IMR-90 (cell line): ENCODE measurements around the gene C10orf67. TPM values are rescaled to one million over a fixed set of nuclear protein-coding genes. Genes with fewer than 3 reads are reported as not detected.

Source experiments
- ATAC-seq: fragments of 200-7000 bp; cut with Tn5 transposase; 2 replicates; pipeline ENCODE4 v1.9.1; 2020; ENCODE audit warnings: low read depth, mild to moderate bottlenecking, moderate library complexity
- BruUV-seq: library from RNA; stranded (reverse); fragments of 400-500 nt; replicated peaks from 2 replicates; lab custom pipeline; 2021; lab: Mats Ljungman, UMichigan
- CTCF ChIA-PET: fragments of 300-600 bp; formaldehyde crosslinking; extraction: SDS; loops from one replicate; lab custom pipeline; 2021; ENCODE audit warnings: antibody characterized with exemption; lab: Yijun Ruan, JAX
- POLR2A ChIA-PET: fragments of 300-600 bp; sonication (Branson Sonifier 250); formaldehyde crosslinking; loops from one replicate; lab custom pipeline; 2022; ENCODE audit warnings: antibody characterized with exemption; ENCODE audit not compliant: unreplicated experiment; lab: Charles Lee
- DNase-seq: peaks from one replicate; pipeline ENCODE4 v3.0.0; 2013
- H2AFZ ChIP-seq: replicated peaks from 2 replicates; pipeline ENCODE3; 2013; ENCODE audit warnings: low read length, mild to moderate bottlenecking; ENCODE audit not compliant: poor library complexity
- H2AK5ac ChIP-seq: 2 replicates; pipeline ENCODE4 v1.6.1; 2013; ENCODE audit warnings: low read depth, low read length, inconsistent platforms
- H2AK9ac ChIP-seq: replicated peaks from 2 replicates; pipeline ENCODE3; 2013; ENCODE audit warnings: mild to moderate bottlenecking, low read depth, low read length, moderate library complexity; ENCODE audit not compliant: poor library complexity
- H2BK120ac ChIP-seq: 2 replicates; pipeline ENCODE4 v1.6.1; 2013; ENCODE audit warnings: low read depth, low read length, inconsistent platforms
- H2BK15ac ChIP-seq: 3 replicates; pipeline ENCODE4 v1.6.1; 2013; ENCODE audit warnings: low read depth, low read length, inconsistent platforms
- H2BK20ac ChIP-seq: 2 replicates; pipeline ENCODE4 v1.6.1; 2013; ENCODE audit warnings: low read depth, mild to moderate bottlenecking, inconsistent platforms, low read length, moderate library complexity
- H2BK5ac ChIP-seq: 2 replicates; pipeline ENCODE4 v1.6.1; 2013; ENCODE audit warnings: mild to moderate bottlenecking, low read depth, low read length, inconsistent platforms; ENCODE audit not compliant: poor library complexity, severe bottlenecking
- H3K14ac ChIP-seq: replicated peaks from 2 replicates; pipeline ENCODE4 v1.6.1; 2013; ENCODE audit warnings: low read depth, low read length, inconsistent platforms
- H3K18ac ChIP-seq: 2 replicates; pipeline ENCODE4 v1.6.1; 2013; ENCODE audit warnings: low read depth, low read length, control low read depth
- H3K23ac ChIP-seq: 2 replicates; pipeline ENCODE4 v1.6.1; 2013; ENCODE audit warnings: low read depth, low read length, inconsistent platforms
- H3K27ac ChIP-seq: 2 replicates; pipeline ENCODE4 v1.5.1; 2013; ENCODE audit warnings: mild to moderate bottlenecking, control low read depth, low read length; ENCODE audit not compliant: insufficient read depth
- H3K27me3 ChIP-seq: 2 replicates; pipeline ENCODE4 v1.6.1; 2013; ENCODE audit warnings: low read length; ENCODE audit not compliant: control insufficient read depth, insufficient read depth
- H3K36me3 ChIP-seq: 2 replicates; pipeline ENCODE4 v1.6.1; 2013; ENCODE audit warnings: low read length, mixed read lengths; ENCODE audit not compliant: control insufficient read depth, insufficient read depth
- H3K4ac ChIP-seq: 2 replicates; pipeline ENCODE4 v1.6.1; 2013; ENCODE audit warnings: low read depth, low read length, inconsistent platforms
- H3K4me1 ChIP-seq: 2 replicates; pipeline ENCODE4 v1.6.1; 2013; ENCODE audit warnings: low read length, mixed read lengths; ENCODE audit not compliant: control insufficient read depth, insufficient read depth
- H3K4me2 ChIP-seq: 2 replicates; pipeline ENCODE4 v1.6.1; 2013; ENCODE audit warnings: low read depth, mild to moderate bottlenecking, control low read depth, low read length, moderate library complexity
- H3K4me3 ChIP-seq: 2 replicates; pipeline ENCODE4 v1.5.1; 2013; ENCODE audit warnings: low read depth, mild to moderate bottlenecking, control low read depth, low read length, moderate library complexity; ENCODE audit not compliant: insufficient read depth
- H3K56ac ChIP-seq: 2 replicates; pipeline ENCODE4 v1.6.1; 2013; ENCODE audit warnings: low read length, inconsistent platforms; ENCODE audit not compliant: insufficient read depth; ENCODE audit errors: extremely low read depth
- H3K79me1 ChIP-seq, 2 experiments: 2 replicates each; pipeline ENCODE4 v1.6.1; 2013; ENCODE audit warnings: low read length in 2 of 2, inconsistent platforms in 1 of 2, low read depth in 1 of 2
- H3K9ac ChIP-seq: 2 replicates; pipeline ENCODE4 v1.6.1; 2013; ENCODE audit warnings: low read depth, low read length, control low read depth
- H3K9me1 ChIP-seq: 2 replicates; pipeline ENCODE4 v1.6.1; 2013; ENCODE audit warnings: low read length, inconsistent platforms; ENCODE audit not compliant: insufficient read depth
- H3K9me3 ChIP-seq: 2 replicates; pipeline ENCODE4 v1.6.1; 2013; ENCODE audit warnings: low read length; ENCODE audit not compliant: control insufficient read depth, insufficient read depth
- H4K20me1 ChIP-seq: 2 replicates; pipeline ENCODE4 v1.6.1; 2013; ENCODE audit warnings: low read length, inconsistent platforms; ENCODE audit not compliant: insufficient read depth
- H4K5ac ChIP-seq: 2 replicates; pipeline ENCODE4 v1.6.1; 2013; ENCODE audit warnings: mild to moderate bottlenecking, low read depth, low read length, control low read depth
- H4K8ac ChIP-seq, 2 experiments: 2 replicates each; pipeline ENCODE4 v1.6.1; 2013; ENCODE audit warnings: low read depth in 2 of 2, low read length in 2 of 2, control low read depth in 1 of 2, inconsistent platforms in 1 of 2
- H4K91ac ChIP-seq: 2 replicates; pipeline ENCODE4 v1.6.1; 2013; ENCODE audit warnings: low read depth, low read length, inconsistent platforms; ENCODE audit not compliant: insufficient read depth
- RCOR1 ChIP-seq: IDR thresholded peaks from 2 replicates; pipeline ENCODE4 v1.6.1; 2012; ENCODE audit warnings: mild to moderate bottlenecking, low read length, improper control_type of control experiment; ENCODE audit not compliant: insufficient replicate concordance
- SMC3 ChIP-seq: fragments of 150-350 bp; IDR thresholded peaks from 2 replicates; pipeline ENCODE4 v1.6.1; 2016; ENCODE audit warnings: low read depth, mild to moderate bottlenecking, antibody characterized with exemption, low read length, moderate library complexity
- WGBS, 2 experiments: methylation state at CpG; one replicate each; pipeline versions ENCODE4 v1.1.5 to v1.1.7; 2013; ENCODE audit warnings: missing lambda C conversion rate in 2 of 2; ENCODE audit not compliant: insufficient read length in 1 of 2; ENCODE audit errors: extremely low coverage in 2 of 2; 5-methylcytosine and 5-hydroxymethylcytosine counted together
- dilution Hi-C: fragments of 300-500 bp; cut with HindIII; formaldehyde crosslinking; loops from one replicate; pipeline ENCODE4 v1.14.3; 2018; ENCODE audit warnings: low sequenced_read_pairs; ENCODE audit not compliant: unreplicated experiment
- in situ Hi-C: fragments of 300-500 bp; cut with MboI; formaldehyde crosslinking; loops from 3 replicates; pipeline ENCODE4 v1.14.3; 2019; ENCODE audit warnings: low sequenced_read_pairs, inconsistent platforms, mixed read lengths
- intact Hi-C: fragments of 100-400 bp; cut with micrococcal nuclease; formaldehyde crosslinking; loops from 2 replicates; pipeline ENCODE4 v1.10.0; 2022
- polyA plus RNA-seq, 3 experiments: library from polyadenylated mRNA; depleted of rRNA; stranded (reverse); fragments of >200 nt; gene quantifications; 2 replicates each; pipeline ENCODE4 v1.2.3, GENCODE V29; 2012; ENCODE audit warnings: low replicate concordance in 1 of 3
- total RNA-seq: library from RNA; depleted of rRNA; stranded (reverse); fragments of >200 nt; gene quantifications from 2 replicates; pipeline ENCODE4 v1.2.3, GENCODE V29; 2012

Gene C10orf67
- total and polyA plus RNA-seq, 2 of the 4 experiments (the other 2 are of a cell fraction): 0.15 to 0.18 TPM

DNA sequence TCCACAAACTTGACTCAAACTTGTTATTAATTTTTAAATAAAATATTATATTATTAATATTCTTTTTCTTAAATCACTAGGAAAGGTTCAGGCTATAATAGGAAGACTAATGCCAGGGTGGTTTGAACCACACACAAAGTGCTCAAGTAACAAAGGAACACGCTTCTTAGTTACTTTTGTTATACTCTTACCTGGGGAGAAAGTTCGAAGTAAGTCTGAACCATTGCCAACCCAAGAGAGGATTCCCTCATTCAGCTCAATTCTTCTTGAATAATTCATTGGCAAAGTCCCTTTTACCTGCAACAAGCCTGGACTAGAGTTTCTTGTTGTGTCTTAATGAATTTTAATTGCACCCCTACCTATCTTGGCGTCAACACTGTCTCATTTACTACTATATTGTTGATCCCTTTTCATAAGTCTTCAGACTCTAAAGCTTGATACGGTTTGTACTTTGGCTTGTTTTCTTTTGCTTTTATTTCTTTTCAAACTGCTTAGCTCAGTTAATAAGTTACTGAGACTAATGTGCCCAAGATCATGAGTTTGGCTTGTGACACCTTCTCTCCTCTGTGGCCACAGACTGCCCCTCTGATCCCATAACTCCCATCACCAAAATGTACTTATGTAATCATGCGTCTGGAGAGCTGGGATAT, 10.2 kb upstream of the C10orf67 start:
- H4K91ac ChIP-seq: no peak overlapping the region
- H3K23ac ChIP-seq: no peak overlapping the region
- TF ChIP-seq SMC3 (no peak), RCOR1 (no peak)
- intact Hi-C loops: no loop called here
- 0 out of 2 replicates have a peak, but pooled peaks cover 2% of the 10 kb centered on the region for H3K4me1 ChIP-seq
- no peak overlapping the region for H2BK5ac ChIP-seq
- no peak overlapping the region for H3K18ac ChIP-seq
- no peak overlapping the region for H3K4ac ChIP-seq
- H2AK9ac ChIP-seq: no peak overlapping the region
- no peak overlapping the region; the same call in 1 of the 2 replicates for H2BK20ac ChIP-seq
- no peak overlapping the region for H3K56ac ChIP-seq
- H3K36me3 ChIP-seq: no peaks in the 10 kb centered on the region
- no peak overlapping the region for H2BK120ac ChIP-seq
- ATAC-seq (no peak), DNase-seq (no peak)
- no peaks in the 10 kb centered on the region for H4K20me1 ChIP-seq
- H3K27me3 ChIP-seq: no peaks in the 10 kb centered on the region
- BruUV-seq: no TSS peak
- ChIA-PET CTCF (interaction anchor here (1.4 kb wide), 1 partner anchor 40 kb away, joined by 3 read pairs; no protein-coding TSS in a partner anchor), POLR2A (no interaction called here)
- no peak overlapping the region for H3K4me3 ChIP-seq
- no peak overlapping the region for H4K5ac ChIP-seq
- no peaks in the 10 kb centered on the region for H3K79me1 ChIP-seq
- no peak overlapping the region for H4K8ac ChIP-seq
- no peak overlapping the region for H2AK5ac ChIP-seq
- WGBS, 2 experiments: no CpG with 5 or more reads among the region's 5 CpGs
- H2BK15ac ChIP-seq: no peak overlapping the region
- dilution Hi-C loops: no loop called here
- no peak overlapping the region for H3K14ac ChIP-seq
- no peak overlapping the region for H3K9ac ChIP-seq
- no peaks in the 10 kb centered on the region for H3K9me3 ChIP-seq
- no peak overlapping the region for H2AFZ ChIP-seq
- H3K9me1 ChIP-seq: peaks cover 3% of the 10 kb centered on the region; the same call in 1 of the 2 replicates
- in situ Hi-C loops: no loop called here
- H3K4me2 ChIP-seq: no peak overlapping the region
- no peak overlapping the region for H3K27ac ChIP-seq
